Gastroesophageal sphincter (tissue), 4 donors: ENCODE data around the gene GRSF1. TPM values are rescaled to one million over a fixed set of nuclear protein-coding genes. Genes with fewer than 3 reads are reported as not detected.

Source experiments
- ATAC-seq: fragments of 150-250 bp; one replicate; pipeline ENCODE4 v1.9.1; 2016; ENCODE audit warnings: mild to moderate bottlenecking, moderate library complexity
- H3K27ac ChIP-seq, 4 donors: fragments of 200-600 bp; sonication (generic) in 3 of 4; 1 replicate in 3 of 4; 2 replicates in 1 of 4; pipeline ENCODE4 v1.5.1; 2016 to 2019
- H3K27me3 ChIP-seq: fragments of 200-600 bp; sonication (generic); one replicate; pipeline ENCODE4 v1.5.1; 2019
- H3K36me3 ChIP-seq, 2 donors: fragments of 200-600 bp; sonication (generic); one replicate each; pipeline ENCODE4 v1.5.1; 2019; ENCODE audit warnings: control low read depth in 1 of 2
- H3K4me1 ChIP-seq, 3 donors: fragments of 200-600 bp; sonication (generic); 1 replicate in 2 of 3; 2 replicates in 1 of 3; pipeline ENCODE4 v1.5.1; 2016 to 2019; ENCODE audit warnings: control low read depth in 2 of 3
- H3K4me3 ChIP-seq, 2 donors: fragments of 200-600 bp; sonication (generic); one replicate each; pipeline ENCODE4 v1.5.1; 2019; ENCODE audit warnings: mild to moderate bottlenecking in 1 of 2, moderate library complexity in 1 of 2
- H3K9me3 ChIP-seq, 3 donors: fragments of 200-600 bp; sonication (generic); one replicate each; pipeline ENCODE4 v1.5.1; 2017 to 2019; ENCODE audit warnings: control low read depth in 2 of 3
- EP300 ChIP-seq: sonication (generic); formaldehyde crosslinking; IDR thresholded peaks from one replicate; pipeline ENCODE4 v1.6.1; 2017; ENCODE audit warnings: antibody characterized with exemption, mild to moderate bottlenecking
- POLR2A ChIP-seq, 2 donors: fragments of 450-650 bp; IDR thresholded peaks; one replicate each; pipeline ENCODE4 v1.6.1; 2017; ENCODE audit warnings: antibody characterized with exemption in 2 of 2, mild to moderate bottlenecking in 2 of 2, moderate library complexity in 1 of 2
- POLR2AphosphoS5 ChIP-seq: sonication (generic); formaldehyde crosslinking; IDR thresholded peaks from one replicate; pipeline ENCODE4 v1.6.1; 2017; ENCODE audit warnings: antibody characterized with exemption
- WGBS, 2 donors: methylation state at CpG; one replicate each; pipeline ENCODE4 v1.1.5; 2018; ENCODE audit warnings: low coverage in 1 of 2; 5-methylcytosine and 5-hydroxymethylcytosine counted together
- total RNA-seq, 4 donors: library from RNA; depleted of rRNA; stranded (reverse); fragments of >200 nt; gene quantifications; one replicate each; pipeline ENCODE4 v1.1.0, GENCODE V29; 2016
- TF ChIP-seq, protein P1 (sequence below), 4 experiments: fragments of 200-600 bp in 2 of 4; fragments of 450-650 bp in 2 of 4; sonication (generic) in 1 of 4; IDR thresholded peaks; one replicate each; pipeline ENCODE4 v1.5.1; 2017 to 2019; ENCODE audit warnings: antibody characterized with exemption in 4 of 4, mild to moderate bottlenecking in 2 of 4, moderate library complexity in 2 of 4

GRSF1 gene
- total RNA-seq, 4 donors from 2014 or later = 60.7 to 73.5 (median 63.5) TPM

DNA sequence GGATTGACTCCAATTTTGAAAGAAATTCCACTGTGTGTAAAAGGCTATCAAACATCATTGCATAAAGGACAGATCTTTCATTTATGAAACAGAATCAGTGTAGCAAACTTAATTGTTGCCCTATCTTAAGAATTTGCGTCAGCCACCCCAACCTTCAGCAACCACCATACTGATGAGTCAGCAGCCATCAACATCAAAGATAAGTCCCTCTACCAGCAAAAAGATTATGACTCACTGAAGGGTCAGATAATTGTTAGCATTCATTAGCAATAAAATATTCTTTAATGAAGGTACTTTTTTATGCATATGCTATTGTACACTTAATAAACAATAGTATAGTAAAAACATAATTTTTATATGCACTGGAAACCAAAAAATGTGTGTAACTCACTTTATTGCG lies 15.8 kb upstream of the GRSF1 start:
- no peaks in the 10 kb centered on the region for H3K4me1 ChIP-seq
- no peak overlapping the region for H3K4me3 ChIP-seq
- TF ChIP-seq, protein P1, sequence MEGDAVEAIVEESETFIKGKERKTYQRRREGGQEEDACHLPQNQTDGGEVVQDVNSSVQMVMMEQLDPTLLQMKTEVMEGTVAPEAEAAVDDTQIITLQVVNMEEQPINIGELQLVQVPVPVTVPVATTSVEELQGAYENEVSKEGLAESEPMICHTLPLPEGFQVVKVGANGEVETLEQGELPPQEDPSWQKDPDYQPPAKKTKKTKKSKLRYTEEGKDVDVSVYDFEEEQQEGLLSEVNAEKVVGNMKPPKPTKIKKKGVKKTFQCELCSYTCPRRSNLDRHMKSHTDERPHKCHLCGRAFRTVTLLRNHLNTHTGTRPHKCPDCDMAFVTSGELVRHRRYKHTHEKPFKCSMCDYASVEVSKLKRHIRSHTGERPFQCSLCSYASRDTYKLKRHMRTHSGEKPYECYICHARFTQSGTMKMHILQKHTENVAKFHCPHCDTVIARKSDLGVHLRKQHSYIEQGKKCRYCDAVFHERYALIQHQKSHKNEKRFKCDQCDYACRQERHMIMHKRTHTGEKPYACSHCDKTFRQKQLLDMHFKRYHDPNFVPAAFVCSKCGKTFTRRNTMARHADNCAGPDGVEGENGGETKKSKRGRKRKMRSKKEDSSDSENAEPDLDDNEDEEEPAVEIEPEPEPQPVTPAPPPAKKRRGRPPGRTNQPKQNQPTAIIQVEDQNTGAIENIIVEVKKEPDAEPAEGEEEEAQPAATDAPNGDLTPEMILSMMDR (IDR thresholded peaks at IDR 0.05) = no peak
- no peaks in the 10 kb centered on the region for H3K27me3 ChIP-seq
- 95 to 100% methylated on average over 1 to 2 of the region's 2 CpGs for WGBS, 2 donors
- no peaks in the 10 kb centered on the region for H3K9me3 ChIP-seq
- no peak overlapping the region for H3K27ac ChIP-seq
- H3K36me3 ChIP-seq = no peaks in the 10 kb centered on the region
- ATAC-seq = no peak

DNA sequence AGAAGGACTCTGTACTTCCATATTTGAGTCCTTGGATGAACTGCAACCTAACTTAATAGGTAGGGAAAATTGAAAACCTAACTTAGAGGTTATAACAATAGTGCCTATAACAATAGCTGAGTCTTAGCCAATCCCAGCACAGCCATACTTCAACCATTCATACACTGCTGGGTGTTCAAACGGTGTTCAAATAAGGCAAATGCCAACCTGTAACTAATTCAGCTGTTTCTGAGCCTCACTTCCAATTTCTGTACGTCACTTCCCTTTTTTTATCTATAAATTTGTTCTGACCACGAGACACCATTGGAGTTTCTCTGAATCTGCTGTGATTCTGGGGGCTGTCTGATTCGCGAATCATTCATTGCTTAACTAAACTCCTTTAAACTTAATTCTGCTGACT lies 9.6 kb upstream of the GRSF1 start:
- 86 to 98% methylated on average over 4 to 5 of the region's 5 CpGs for WGBS, 2 donors
- no peaks in the 10 kb centered on the region for H3K9me3 ChIP-seq
- TF ChIP-seq EP300 = no peak
- no peak for TF ChIP-seq POLR2AphosphoS5
- TF ChIP-seq POLR2A (IDR thresholded peaks at IDR 0.05) = no peak
- TF ChIP-seq, protein P1 (IDR thresholded peaks at IDR 0.05) = no peak

DNA sequence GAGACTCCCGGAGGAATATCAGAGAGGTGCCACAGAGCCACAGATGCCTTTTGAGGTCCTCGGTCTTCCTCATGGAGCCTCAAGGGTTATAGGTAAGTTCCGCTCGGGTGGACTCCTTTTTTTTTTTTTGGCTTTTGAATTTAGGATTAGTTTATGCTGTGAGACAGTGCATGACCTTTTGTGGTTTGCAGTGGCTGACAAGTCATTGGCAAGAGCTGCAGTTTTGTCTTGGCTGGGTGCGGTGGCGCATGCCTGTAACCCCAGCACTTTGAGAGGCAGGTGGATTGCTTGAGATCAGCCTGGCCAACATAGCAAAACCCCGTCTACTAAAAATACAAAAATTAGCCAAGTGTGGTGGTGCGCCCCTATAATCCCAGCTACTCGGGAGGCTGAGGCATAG lies 4.5 kb upstream of the GRSF1 start:
- no peaks in the 10 kb centered on the region for H3K27me3 ChIP-seq
- 83 to 100% methylated on average over 2 to 7 of the region's 9 CpGs for WGBS, 2 donors
- no peaks in the 10 kb centered on the region for H3K9me3 ChIP-seq
- H3K36me3 ChIP-seq = no peaks in the 10 kb centered on the region
- TF ChIP-seq EP300 (no peak), POLR2AphosphoS5 (no peak), POLR2A (IDR thresholded peaks at IDR 0.05) (no peak)
- TF ChIP-seq, protein P1 (IDR thresholded peaks at IDR 0.05) = no peak
- no peaks in the 10 kb centered on the region for H3K4me1 ChIP-seq
- no peak overlapping the region for H3K4me3 ChIP-seq
- ATAC-seq = no peak
- no peak overlapping the region for H3K27ac ChIP-seq

More for the DNA sequence above, 9.6 kb upstream of the GRSF1 start:
- H3K4me3 ChIP-seq = no peak overlapping the region
- H3K27me3 ChIP-seq = no peaks in the 10 kb centered on the region
- H3K27ac ChIP-seq = no peak overlapping the region
- no peaks in the 10 kb centered on the region for H3K4me1 ChIP-seq
- ATAC-seq = no peak
- H3K36me3 ChIP-seq = no peaks in the 10 kb centered on the region

DNA sequence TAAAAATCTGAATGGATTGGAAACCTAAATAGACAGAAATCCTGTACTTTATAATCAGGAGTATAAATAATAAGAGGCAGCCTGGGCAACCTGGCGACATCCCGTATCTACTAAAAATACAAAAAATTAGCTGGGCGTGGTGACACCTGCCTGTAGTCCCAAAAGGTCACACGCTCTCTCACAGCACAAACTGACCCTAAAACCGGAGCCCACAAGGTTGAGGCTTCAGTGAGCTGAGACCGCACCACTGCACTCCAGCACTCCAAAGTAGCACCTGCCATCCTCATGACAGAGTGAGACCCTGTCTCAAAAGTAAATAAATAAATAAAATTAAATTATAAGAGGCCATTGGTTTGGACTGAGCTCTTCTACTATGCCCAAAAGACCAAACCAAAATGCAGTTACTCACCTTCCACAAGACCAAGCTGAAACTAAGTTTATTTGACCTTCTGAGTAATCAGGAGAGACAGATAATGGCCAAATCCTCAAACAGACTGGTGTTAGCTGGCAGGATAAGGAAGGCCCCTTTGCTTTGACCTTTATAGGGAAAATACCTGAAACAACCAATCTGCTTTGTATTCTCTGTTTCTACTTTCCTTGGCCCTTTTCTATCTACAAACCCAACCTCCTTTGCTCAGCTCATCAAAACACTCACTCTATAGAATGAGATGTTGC lies 3.2 kb upstream of the GRSF1 start:
- 80 to 92% methylated on average over 4 to 6 of the region's 6 CpGs for whole genome bisulfite sequencing, 2 donors
- TF ChIP-seq POLR2A (IDR thresholded peaks at IDR 0.05) (no peak), EP300 (no peak), POLR2AphosphoS5 (no peak)
- TF ChIP-seq, protein P1 (IDR thresholded peaks at IDR 0.05) = no peak
- no peak overlapping the region for H3K4me3 ChIP-seq
- no peaks in the 10 kb centered on the region for H3K36me3 ChIP-seq
- no peaks in the 10 kb centered on the region for H3K27me3 ChIP-seq
- ATAC-seq = no peak
- H3K9me3 ChIP-seq = no peaks in the 10 kb centered on the region
- no peak overlapping the region for H3K27ac ChIP-seq
- H3K4me1 ChIP-seq = peaks cover 0 to 7% (median 4%) of the 10 kb centered on the region in 3 donors

DNA sequence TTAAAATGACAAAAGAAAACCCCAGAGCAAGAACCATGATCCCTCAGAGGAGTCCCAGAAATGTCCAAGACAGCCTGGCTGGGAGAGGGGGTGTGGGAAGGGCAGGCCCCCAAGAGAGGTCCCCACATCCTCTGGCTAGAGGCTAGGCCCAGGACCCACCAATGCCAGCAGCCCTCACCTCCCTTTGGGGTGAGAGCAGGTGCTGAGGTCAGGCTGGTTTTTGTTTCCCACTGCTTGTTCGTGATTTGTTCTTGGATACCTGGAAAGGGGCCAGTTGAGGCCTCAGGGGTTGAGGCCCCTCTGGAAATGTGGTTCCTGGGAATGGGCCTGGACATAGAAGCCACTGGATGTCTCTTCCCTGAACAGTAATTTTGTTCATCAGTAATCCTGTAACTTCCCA lies 2.3 kb upstream of the GRSF1 start:
- Histone ChIP-seq H3K36me3 (no peaks in the 10 kb centered on the region), H3K4me1 (peaks cover 0 to 17% (median 12%) of the 10 kb centered on the region in 3 donors), H3K9me3 (no peaks in the 10 kb centered on the region), H3K27me3 (no peaks in the 10 kb centered on the region), H3K27ac (no peak overlapping the region), H3K4me3 (no peak overlapping the region)
- WGBS, 2 donors = no CpG with 5 or more reads among the region's 1 CpG
- TF ChIP-seq POLR2AphosphoS5 (no peak), POLR2A (IDR thresholded peaks at IDR 0.05) (no peak), EP300 (no peak)
- TF ChIP-seq, protein P1 (IDR thresholded peaks at IDR 0.05) = no peak
- no peak for ATAC-seq
